Thoracic aorta (tissue), 2 donors: ENCODE data around the gene EHF. TPM values are rescaled to one million over a fixed set of nuclear protein-coding genes. Genes with fewer than 3 reads are reported as not detected.

Experiments
- ATAC-seq: fragments of 150-250 bp; one replicate; pipeline ENCODE4 v1.8.0; 2017; ENCODE audit warnings: low read depth; ENCODE audit not compliant: insufficient number of reproducible peaks, low FRiP score
- DNase-seq: peaks from one replicate; pipeline ENCODE4 v3.0.0-alpha.2; 2020; ENCODE audit warnings: low spot score
- H3K27ac ChIP-seq, 2 donors: fragments of 200-600 bp; sonication (generic); 1 replicate in 1 of 2; 2 replicates in 1 of 2; pipeline ENCODE4 v1.5.1; 2016; ENCODE audit warnings: mild to moderate bottlenecking in 2 of 2, moderate library complexity in 2 of 2
- H3K27me3 ChIP-seq: fragments of 200-600 bp; sonication (generic); replicated peaks from 2 replicates; pipeline ENCODE4 v1.6.0; 2016; ENCODE audit warnings: mild to moderate bottlenecking; ENCODE audit not compliant: insufficient read depth
- H3K36me3 ChIP-seq: fragments of 200-600 bp; sonication (generic); one replicate; pipeline ENCODE4 v1.5.1; 2016
- H3K4me1 ChIP-seq, 2 donors: fragments of 200-600 bp; sonication (generic); 1 replicate in 1 of 2; 2 replicates in 1 of 2; pipeline versions ENCODE4 v1.5.1 to v1.6.0; 2016; ENCODE audit warnings: low read depth in 2 of 2, mild to moderate bottlenecking in 1 of 2; ENCODE audit not compliant: control insufficient read depth in 1 of 2
- H3K4me3 ChIP-seq: fragments of 200-600 bp; sonication (generic); 2 replicates; pipeline ENCODE4 v1.5.1; 2016; ENCODE audit warnings: mild to moderate bottlenecking
- H3K9me3 ChIP-seq: fragments of 200-600 bp; sonication (generic); 2 replicates; pipeline ENCODE4 v1.5.1; 2016
- total RNA-seq, 2 donors: library from RNA; depleted of rRNA; stranded (reverse); fragments of >200 nt; gene quantifications; one replicate each; pipeline versions ENCODE4 v1.1.0 to v1.2.3, GENCODE V29; 2016
- TF ChIP-seq, protein P1 (sequence below): fragments of 200-600 bp; sonication (generic); IDR thresholded peaks from one replicate; pipeline ENCODE4 v1.5.1; 2019; ENCODE audit warnings: antibody characterized with exemption

EHF gene
- total RNA-seq, 2 donors from 2014 or later = 0.14 TPM

DNA sequence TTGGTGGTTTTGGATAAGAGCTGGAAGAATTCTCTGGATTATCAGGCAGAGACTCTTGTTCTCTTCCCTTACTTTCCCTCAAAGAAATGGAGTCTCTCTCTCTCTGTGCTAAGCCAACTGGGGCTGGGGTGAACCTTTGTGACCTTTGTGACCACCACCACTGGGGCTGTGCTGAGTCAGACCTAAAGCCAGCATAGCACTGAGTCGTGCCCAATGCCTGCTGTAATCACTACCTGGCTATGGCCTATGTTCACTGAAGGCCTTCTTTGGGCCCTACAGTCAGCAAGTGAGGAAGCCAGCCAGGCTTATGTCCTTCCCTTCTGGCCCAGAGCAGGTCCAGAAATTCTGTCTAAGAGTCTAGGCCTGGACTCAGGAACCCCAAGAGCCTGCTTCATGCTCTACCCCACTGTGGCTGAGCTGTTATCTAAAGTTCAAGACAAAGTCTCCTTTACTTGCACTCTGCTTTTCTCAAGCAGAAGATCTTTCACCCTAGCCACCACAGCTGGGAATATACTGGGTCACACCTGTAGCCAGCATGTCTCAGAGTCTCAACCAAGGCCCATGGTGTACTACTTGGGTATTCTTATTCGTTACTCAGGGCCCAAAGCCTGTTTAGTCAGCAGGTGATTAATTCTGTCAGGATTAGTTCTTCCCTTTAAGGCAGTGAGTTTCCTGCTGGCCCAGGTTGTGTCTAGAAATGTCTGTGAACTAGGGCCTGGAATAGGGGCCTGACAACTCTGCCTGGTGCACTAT, 86.0 kb downstream of the EHF start:
- no peaks in the 10 kb centered on the region for H3K36me3 ChIP-seq
- DNase-seq (no peak), ATAC-seq (no peak)
- H3K27me3 ChIP-seq = no peaks in the 10 kb centered on the region
- no peak overlapping the region for H3K27ac ChIP-seq
- TF ChIP-seq, protein P1, sequence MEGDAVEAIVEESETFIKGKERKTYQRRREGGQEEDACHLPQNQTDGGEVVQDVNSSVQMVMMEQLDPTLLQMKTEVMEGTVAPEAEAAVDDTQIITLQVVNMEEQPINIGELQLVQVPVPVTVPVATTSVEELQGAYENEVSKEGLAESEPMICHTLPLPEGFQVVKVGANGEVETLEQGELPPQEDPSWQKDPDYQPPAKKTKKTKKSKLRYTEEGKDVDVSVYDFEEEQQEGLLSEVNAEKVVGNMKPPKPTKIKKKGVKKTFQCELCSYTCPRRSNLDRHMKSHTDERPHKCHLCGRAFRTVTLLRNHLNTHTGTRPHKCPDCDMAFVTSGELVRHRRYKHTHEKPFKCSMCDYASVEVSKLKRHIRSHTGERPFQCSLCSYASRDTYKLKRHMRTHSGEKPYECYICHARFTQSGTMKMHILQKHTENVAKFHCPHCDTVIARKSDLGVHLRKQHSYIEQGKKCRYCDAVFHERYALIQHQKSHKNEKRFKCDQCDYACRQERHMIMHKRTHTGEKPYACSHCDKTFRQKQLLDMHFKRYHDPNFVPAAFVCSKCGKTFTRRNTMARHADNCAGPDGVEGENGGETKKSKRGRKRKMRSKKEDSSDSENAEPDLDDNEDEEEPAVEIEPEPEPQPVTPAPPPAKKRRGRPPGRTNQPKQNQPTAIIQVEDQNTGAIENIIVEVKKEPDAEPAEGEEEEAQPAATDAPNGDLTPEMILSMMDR = no peak
- peaks cover 9% of the 10 kb centered on the region for H3K9me3 ChIP-seq
- no peaks in the 10 kb centered on the region for H3K4me1 ChIP-seq
- no peak overlapping the region for H3K4me3 ChIP-seq

GRCh38 chr11:34707462-34707840, 86.6 kb downstream of the EHF start:
- Histone ChIP-seq H3K9me3 (peaks cover 13% of the 10 kb centered on the region), H3K36me3 (no peaks in the 10 kb centered on the region), H3K4me1 (no peaks in the 10 kb centered on the region), H3K27ac (no peak overlapping the region), H3K27me3 (no peaks in the 10 kb centered on the region), H3K4me3 (no peak overlapping the region)
- no peak for ATAC-seq
- TF ChIP-seq, protein P1 = no peak
- DNase-seq = no peak

Other genes starting within 250 kb of the EHF start
- 10 to 100 TPM; 54.7 to 65.3 TPM for gene CAT, start 182.2 kb upstream of the EHF start, total RNA-seq
- gene ELF5, start 107.3 kb upstream of the EHF start, total RNA-seq = not detected